Vagina (tissue), 2 donors: ENCODE data around the gene TAGLN2.

Experiments
- POLR2A ChIP-seq, 2 donors: fragments of 450-650 bp; IDR thresholded peaks; one replicate each; pipeline ENCODE4 v1.6.1; 2017; ENCODE audit warnings: antibody characterized with exemption in 2 of 2, mild to moderate bottlenecking in 2 of 2, moderate library complexity in 2 of 2
- POLR2AphosphoS5 ChIP-seq, 2 donors: sonication (generic); formaldehyde crosslinking; IDR thresholded peaks; one replicate each; pipeline ENCODE4 v1.9.0; 2017; ENCODE audit warnings: antibody characterized with exemption in 2 of 2, mild to moderate bottlenecking in 2 of 2, low read depth in 1 of 2; ENCODE audit not compliant: insufficient read depth in 1 of 2
- TF ChIP-seq, protein P1 (sequence below), 3 experiments: fragments of 450-650 bp in 2 of 3; fragments of 200-600 bp in 1 of 3; sonication (generic) in 1 of 3; IDR thresholded peaks; one replicate each; pipeline ENCODE4 v1.5.1; 2017 to 2019; ENCODE audit warnings: antibody characterized with exemption in 3 of 3, mild to moderate bottlenecking in 2 of 3, moderate library complexity in 2 of 3

DNA sequence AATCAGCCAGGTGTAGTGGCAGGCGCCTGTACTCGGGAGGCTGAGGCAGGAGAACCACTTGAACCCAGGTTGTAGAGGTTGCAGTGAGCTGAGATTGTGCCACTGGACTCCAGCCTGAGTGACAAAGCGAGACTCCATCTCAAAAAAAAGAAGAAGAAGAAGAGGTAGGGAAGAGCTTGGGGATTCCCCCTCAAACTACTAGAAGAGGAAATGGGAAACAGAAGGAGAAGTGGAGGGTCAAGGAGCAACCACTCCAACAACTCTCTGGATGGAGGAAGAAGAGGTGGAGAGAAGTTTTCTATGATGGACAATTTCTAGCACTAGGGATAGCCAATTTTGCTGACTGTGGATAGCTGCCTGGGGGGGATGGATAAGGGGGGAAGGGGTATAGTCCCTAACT is 43.6 kb upstream of the TAGLN2 start:
- TF ChIP-seq, protein P1, sequence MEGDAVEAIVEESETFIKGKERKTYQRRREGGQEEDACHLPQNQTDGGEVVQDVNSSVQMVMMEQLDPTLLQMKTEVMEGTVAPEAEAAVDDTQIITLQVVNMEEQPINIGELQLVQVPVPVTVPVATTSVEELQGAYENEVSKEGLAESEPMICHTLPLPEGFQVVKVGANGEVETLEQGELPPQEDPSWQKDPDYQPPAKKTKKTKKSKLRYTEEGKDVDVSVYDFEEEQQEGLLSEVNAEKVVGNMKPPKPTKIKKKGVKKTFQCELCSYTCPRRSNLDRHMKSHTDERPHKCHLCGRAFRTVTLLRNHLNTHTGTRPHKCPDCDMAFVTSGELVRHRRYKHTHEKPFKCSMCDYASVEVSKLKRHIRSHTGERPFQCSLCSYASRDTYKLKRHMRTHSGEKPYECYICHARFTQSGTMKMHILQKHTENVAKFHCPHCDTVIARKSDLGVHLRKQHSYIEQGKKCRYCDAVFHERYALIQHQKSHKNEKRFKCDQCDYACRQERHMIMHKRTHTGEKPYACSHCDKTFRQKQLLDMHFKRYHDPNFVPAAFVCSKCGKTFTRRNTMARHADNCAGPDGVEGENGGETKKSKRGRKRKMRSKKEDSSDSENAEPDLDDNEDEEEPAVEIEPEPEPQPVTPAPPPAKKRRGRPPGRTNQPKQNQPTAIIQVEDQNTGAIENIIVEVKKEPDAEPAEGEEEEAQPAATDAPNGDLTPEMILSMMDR (IDR thresholded peaks at IDR 0.05), result no peak
- TF ChIP-seq POLR2A (IDR thresholded peaks at IDR 0.05) (no peak), POLR2AphosphoS5 (IDR thresholded peaks at IDR 0.05; ENCODE audit: insufficient read depth in 1 of 2, low read depth in 1 of 2) (no peak)
